PC-3 (cell line): ENCODE data around the gene AUTS2. TPM values are rescaled to one million over a fixed set of nuclear protein-coding genes. Genes with fewer than 3 reads are reported as not detected.

Experiments used
- ATAC-seq: fragments of 200-7000 bp; cut with Tn5 transposase; 2 replicates; pipeline ENCODE4 v1.9.1; 2020; ENCODE audit warnings: mild to moderate bottlenecking, moderate library complexity
- BruUV-seq: library from RNA; stranded (reverse); fragments of 400-500 nt; replicated peaks from 2 replicates; lab custom pipeline; 2021; lab: Mats Ljungman, UMichigan
- CTCF ChIA-PET: fragments of 300-600 bp; sonication (Branson Sonifier 250); formaldehyde crosslinking; loops from one replicate; lab custom pipeline; 2022; ENCODE audit warnings: antibody characterized with exemption; lab: Charles Lee
- POLR2A ChIA-PET: fragments of 300-600 bp; sonication (Branson Sonifier 250); formaldehyde crosslinking; loops from one replicate; lab custom pipeline; 2022; ENCODE audit warnings: antibody characterized with exemption; ENCODE audit not compliant: unreplicated experiment; lab: Charles Lee
- DNase-seq: peaks from one replicate; pipeline ENCODE4 v3.0.0-alpha.2; 2015
- H2AFZ ChIP-seq: fragments of 300-600 bp; sonication (generic); 2 replicates; pipeline ENCODE4 v1.6.0; 2016; ENCODE audit warnings: antibody characterized with exemption, low read length
- H3F3A ChIP-seq: fragments of 300-600 bp; sonication (generic); one replicate; pipeline ENCODE4 v1.6.0; 2017; ENCODE audit warnings: antibody characterized with exemption, low read length, control low read depth, mild to moderate bottlenecking; ENCODE audit not compliant: unreplicated experiment
- H3K27ac ChIP-seq: fragments of 300-600 bp; sonication (generic); 2 replicates; pipeline ENCODE4 v1.5.1; 2016; ENCODE audit warnings: mild to moderate bottlenecking, low read length
- H3K27me3 ChIP-seq: fragments of 300-600 bp; sonication (generic); 2 replicates; pipeline ENCODE4 v1.6.1; 2016; ENCODE audit warnings: low read length, mixed read lengths
- H3K36me3 ChIP-seq: fragments of 300-600 bp; sonication (generic); 2 replicates; pipeline ENCODE4 v1.6.1; 2016; ENCODE audit warnings: low read depth, mixed run types, low read length, mixed read lengths
- H3K4me1 ChIP-seq: fragments of 300-600 bp; sonication (generic); 2 replicates; pipeline ENCODE4 v1.5.1; 2016; ENCODE audit warnings: low read length; ENCODE audit not compliant: insufficient read depth
- H3K4me2 ChIP-seq: fragments of 300-600 bp; sonication (generic); 2 replicates; pipeline ENCODE4 v1.6.0; 2016; ENCODE audit warnings: low read length
- H3K4me3 ChIP-seq: fragments of 300-600 bp; sonication (generic); 2 replicates; pipeline ENCODE4 v1.5.1; 2016; ENCODE audit warnings: mild to moderate bottlenecking, low read length, mixed read lengths
- H3K79me2 ChIP-seq: fragments of 300-600 bp; sonication (generic); 2 replicates; pipeline ENCODE4 v1.6.1; 2017; ENCODE audit warnings: low read length, mixed read lengths
- H3K9ac ChIP-seq: fragments of 300-600 bp; sonication (generic); 2 replicates; pipeline ENCODE4 v1.6.0; 2016; ENCODE audit warnings: mild to moderate bottlenecking, low read length
- H3K9me2 ChIP-seq: fragments of 300-600 bp; sonication (generic); replicated peaks from 2 replicates; pipeline ENCODE4 v1.6.1; 2016; ENCODE audit warnings: mixed run types, low read length, mixed read lengths
- H3K9me3 ChIP-seq: fragments of 300-600 bp; sonication (generic); 2 replicates; pipeline ENCODE4 v1.6.1; 2016; ENCODE audit warnings: low read length, mixed read lengths
- H4K20me1 ChIP-seq: fragments of 300-600 bp; sonication (generic); 2 replicates; pipeline ENCODE4 v1.6.1; 2016; ENCODE audit warnings: low read length, mixed read lengths
- EZH2 ChIP-seq: fragments of 300-600 bp; sonication (generic); IDR thresholded peaks from one replicate; pipeline ENCODE4 v1.6.1; 2017; ENCODE audit warnings: antibody characterized with exemption, mild to moderate bottlenecking, low read length; ENCODE audit not compliant: unreplicated experiment
- EZH2phosphoT487 ChIP-seq: fragments of 300-600 bp; sonication (generic); IDR thresholded peaks from 2 replicates; pipeline ENCODE4 v1.6.1; 2018; ENCODE audit warnings: mild to moderate bottlenecking, antibody characterized with exemption, low read length, borderline replicate concordance
- intact Hi-C: fragments of 100-400 bp; cut with micrococcal nuclease; formaldehyde crosslinking; loops from 2 replicates; pipeline ENCODE4 v1.9.0; 2023
- total RNA-seq: library from RNA; depleted of rRNA; stranded (reverse); fragments of >200 nt; gene quantifications from 2 replicates; pipeline ENCODE4 v1.2.3, GENCODE V29; 2014
- TF ChIP-seq, protein P1 (sequence below): fragments of 300-600 bp; sonication (generic); conservative IDR thresholded peaks from 2 replicates; pipeline ENCODE4 v1.5.1; 2017; ENCODE audit warnings: antibody characterized with exemption, low read depth, mild to moderate bottlenecking, low read length

Gene AUTS2
- total RNA-seq, 1 experiment from 2014 or later = not detected

DNA sequence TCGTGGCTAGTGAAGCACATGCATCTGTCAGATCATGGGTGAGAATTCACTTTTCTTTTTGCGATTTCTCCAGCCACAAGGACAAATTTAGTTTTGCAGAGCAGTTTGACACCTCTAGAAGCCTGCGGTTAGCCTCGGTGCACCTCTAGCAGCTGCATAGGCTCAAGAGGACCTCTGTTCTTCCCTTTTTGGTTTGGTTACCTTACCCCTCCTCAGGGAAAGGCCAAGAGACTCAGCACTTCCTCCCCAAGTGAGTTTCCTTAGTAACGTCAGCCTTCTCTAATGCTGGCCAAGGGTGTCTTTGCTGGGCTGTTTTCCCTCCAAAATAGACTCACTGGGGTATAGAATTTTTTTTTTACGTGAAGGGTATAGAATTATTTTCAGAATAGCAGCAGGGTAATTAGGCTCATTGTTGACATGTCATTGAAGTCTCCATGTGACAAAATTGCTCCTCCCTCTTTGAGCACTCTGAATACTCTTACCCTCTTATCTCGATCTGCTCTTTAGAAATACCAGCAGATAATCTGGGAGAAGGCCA is 97.8 kb downstream of the AUTS2 start:
- Histone ChIP-seq H3K9me2 (no peaks in the 10 kb centered on the region), H2AFZ (no peak overlapping the region), H3K4me1 (no peaks in the 10 kb centered on the region), H3K9ac (no peak overlapping the region), H3K27me3 (no peaks in the 10 kb centered on the region), H3K4me3 (no peak overlapping the region), H3K4me2 (no peak overlapping the region), H3F3A (no peaks in the 10 kb centered on the region), H3K79me2 (no peaks in the 10 kb centered on the region), H3K27ac (no peak overlapping the region), H4K20me1 (no peaks in the 10 kb centered on the region), H3K36me3 (no peaks in the 10 kb centered on the region), H3K9me3 (peaks cover 3% of the 10 kb centered on the region; the same call in 1 of the 2 replicates)
- ChIA-PET CTCF (no interaction called here), POLR2A (no interaction called here)
- ATAC-seq = no peak
- TF ChIP-seq EZH2 (no peak), EZH2phosphoT487 (no peak)
- TF ChIP-seq, protein P1, sequence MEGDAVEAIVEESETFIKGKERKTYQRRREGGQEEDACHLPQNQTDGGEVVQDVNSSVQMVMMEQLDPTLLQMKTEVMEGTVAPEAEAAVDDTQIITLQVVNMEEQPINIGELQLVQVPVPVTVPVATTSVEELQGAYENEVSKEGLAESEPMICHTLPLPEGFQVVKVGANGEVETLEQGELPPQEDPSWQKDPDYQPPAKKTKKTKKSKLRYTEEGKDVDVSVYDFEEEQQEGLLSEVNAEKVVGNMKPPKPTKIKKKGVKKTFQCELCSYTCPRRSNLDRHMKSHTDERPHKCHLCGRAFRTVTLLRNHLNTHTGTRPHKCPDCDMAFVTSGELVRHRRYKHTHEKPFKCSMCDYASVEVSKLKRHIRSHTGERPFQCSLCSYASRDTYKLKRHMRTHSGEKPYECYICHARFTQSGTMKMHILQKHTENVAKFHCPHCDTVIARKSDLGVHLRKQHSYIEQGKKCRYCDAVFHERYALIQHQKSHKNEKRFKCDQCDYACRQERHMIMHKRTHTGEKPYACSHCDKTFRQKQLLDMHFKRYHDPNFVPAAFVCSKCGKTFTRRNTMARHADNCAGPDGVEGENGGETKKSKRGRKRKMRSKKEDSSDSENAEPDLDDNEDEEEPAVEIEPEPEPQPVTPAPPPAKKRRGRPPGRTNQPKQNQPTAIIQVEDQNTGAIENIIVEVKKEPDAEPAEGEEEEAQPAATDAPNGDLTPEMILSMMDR = no peak
- DNase-seq = no peak
- BruUV-seq = no TSS peak
- intact Hi-C loops = no loop called here

DNA sequence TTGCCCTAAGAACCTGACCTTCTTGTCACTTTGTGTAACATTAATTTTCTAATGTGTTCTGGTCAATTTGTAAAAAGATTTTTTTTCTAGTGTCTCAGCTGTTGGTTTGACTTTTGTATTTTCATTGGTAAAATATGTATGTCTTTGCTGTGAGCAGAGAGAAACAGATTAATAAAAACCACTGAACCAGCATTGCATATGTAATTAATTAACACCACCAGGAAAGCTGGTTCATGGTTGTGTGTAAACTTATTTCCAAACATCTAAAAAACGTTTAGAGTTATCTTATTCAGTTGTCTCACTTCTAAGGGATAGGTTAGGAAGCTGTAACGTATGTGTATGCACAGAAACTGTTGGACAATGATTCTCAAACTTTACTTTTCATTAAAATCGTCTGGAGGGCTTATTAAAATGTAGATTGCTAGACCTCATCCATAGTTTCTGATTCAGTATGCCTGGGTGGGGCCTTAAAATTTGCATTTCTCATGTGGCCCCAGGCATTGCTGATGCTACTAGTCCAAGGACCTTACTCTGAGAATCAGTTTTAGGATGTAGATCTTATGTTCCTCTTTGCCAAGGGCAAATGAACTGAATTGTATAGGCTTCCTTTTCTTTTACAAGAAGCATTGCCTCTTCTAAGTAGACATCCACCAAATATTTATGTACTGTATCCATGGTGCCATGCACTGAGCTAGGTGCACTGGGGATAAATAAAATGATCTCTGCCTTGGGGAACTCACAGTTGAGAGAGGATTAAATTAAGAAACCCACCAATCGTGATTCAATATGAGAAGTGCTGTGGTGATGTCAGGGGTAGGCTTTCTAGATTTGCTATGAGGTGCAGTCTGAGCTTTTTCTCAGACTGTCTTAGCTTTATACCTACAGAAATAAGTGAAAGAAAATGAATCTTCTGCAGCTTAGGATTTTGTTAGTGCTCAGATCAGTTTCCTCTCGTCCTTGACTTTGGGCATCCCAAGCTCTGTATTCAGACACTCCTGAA is 98.7 kb downstream of the AUTS2 start:
- Histone ChIP-seq H3K4me1 (no peaks in the 10 kb centered on the region), H4K20me1 (no peaks in the 10 kb centered on the region), H3K4me2 (no peak overlapping the region), H3K27ac (no peak overlapping the region), H3K9ac (no peak overlapping the region), H3K9me3 (peaks cover 3% of the 10 kb centered on the region; the same call in 1 of the 2 replicates), H3K9me2 (no peaks in the 10 kb centered on the region), H3K4me3 (no peak overlapping the region), H2AFZ (no peak overlapping the region), H3K79me2 (no peaks in the 10 kb centered on the region), H3F3A (no peaks in the 10 kb centered on the region), H3K36me3 (no peaks in the 10 kb centered on the region), H3K27me3 (no peaks in the 10 kb centered on the region)
- DNase-seq (no peak), ATAC-seq (no peak)
- no peak for TF ChIP-seq EZH2phosphoT487
- no peak for TF ChIP-seq EZH2
- TF ChIP-seq, protein P1 = no peak
- ChIA-PET CTCF (no interaction called here), POLR2A (no interaction called here)
- no TSS peak for BruUV-seq
- intact Hi-C loops = no loop called here
